B cell (primary cell): ENCODE measurements around the gene KIF17. TPM values are rescaled to one million over a fixed set of nuclear protein-coding genes. Genes with fewer than 3 reads are reported as not detected.
A peak's percentile ranks its signal among the peaks of the same experiment; 100 is the strongest.

Experiments used
- ATAC-seq: fragments of 200-7000 bp; cut with Tn5 transposase; one replicate; pipeline ENCODE4 v1.10.0; 2021; ENCODE audit warnings: low read depth, mild to moderate bottlenecking, moderate number of reproducible peaks, moderate library complexity
- CTCF ChIA-PET: fragments of 350-600 bp; sonication (Branson Sonifier 250); formaldehyde crosslinking; loops from one replicate; lab custom pipeline; 2021; ENCODE audit warnings: antibody characterized with exemption, inconsistent platforms; lab: Charles Lee
- POLR2A ChIA-PET: fragments of 350-600 bp; sonication (Branson Sonifier 250); formaldehyde crosslinking; loops from one replicate; lab custom pipeline; 2021; ENCODE audit warnings: antibody characterized with exemption; lab: Charles Lee
- DNase-seq: peaks from one replicate; pipeline ENCODE4 v3.0.0; 2013
- H2AFZ ChIP-seq: 2 replicates; pipeline ENCODE4 v1.6.1; 2012; ENCODE audit warnings: mild to moderate bottlenecking, low read depth, low read length; ENCODE audit not compliant: insufficient read depth, poor library complexity, severe bottlenecking
- H3K27ac ChIP-seq, 2 donors: 1 replicate in 1 of 2; 2 replicates in 1 of 2; pipeline ENCODE4 v1.5.1; 2012 to 2013; ENCODE audit warnings: low read length in 2 of 2, mild to moderate bottlenecking in 2 of 2, moderate library complexity in 1 of 2
- H3K27me3 ChIP-seq, 4 experiments: fragments of 200-600 bp in 1 of 4; sonication (generic) in 1 of 4; replicated peaks in 1 of 4; 1 replicate in 2 of 4; 2 replicates in 2 of 4; pipeline versions ENCODE4 v1.6.1 to v1.7.0; 2013 to 2016; ENCODE audit warnings: low read length in 3 of 4, mild to moderate bottlenecking in 2 of 4, mixed read lengths in 1 of 4, moderate library complexity in 1 of 4; ENCODE audit not compliant: insufficient read depth in 4 of 4, control insufficient read depth in 3 of 4; ENCODE audit errors: control extremely low read depth in 1 of 4
- H3K36me3 ChIP-seq, 2 experiments: replicated peaks in 1 of 2; 1 replicate in 1 of 2; 2 replicates in 1 of 2; pipeline versions ENCODE4 v1.6.1 to v1.7.1; 2013; ENCODE audit warnings: low read length in 1 of 2; ENCODE audit not compliant: insufficient read depth in 2 of 2, control insufficient read depth in 1 of 2; ENCODE audit errors: control extremely low read depth in 1 of 2, extremely low read depth in 1 of 2
- H3K4me1 ChIP-seq, 2 donors: fragments of 200-600 bp in 1 of 2; sonication (generic) in 1 of 2; 1 replicate in 1 of 2; 2 replicates in 1 of 2; pipeline versions ENCODE4 v1.5.1 to v1.6.1; 2013 to 2017; ENCODE audit warnings: low read length in 2 of 2; ENCODE audit not compliant: control insufficient read depth in 2 of 2, insufficient read depth in 2 of 2
- H3K4me2 ChIP-seq: replicated peaks from 2 replicates; pipeline ENCODE3; 2012; ENCODE audit warnings: mild to moderate bottlenecking, low read depth, low read length; ENCODE audit not compliant: poor library complexity, severe bottlenecking
- H3K4me3 ChIP-seq, 5 experiments: fragments of 200-600 bp in 1 of 5; sonication (generic) in 1 of 5; 1 replicate in 3 of 5; 2 replicates in 2 of 5; pipeline versions ENCODE4 v1.5.1 to v1.7.0; 2011 to 2016; ENCODE audit warnings: low read length in 4 of 5, mild to moderate bottlenecking in 4 of 5, low read depth in 2 of 5, control low read depth in 1 of 5, moderate library complexity in 1 of 5; ENCODE audit not compliant: insufficient read depth in 1 of 5; ENCODE audit errors: control extremely low read depth in 1 of 5, extremely low read depth in 1 of 5
- H3K79me2 ChIP-seq: fragments of 200-600 bp; sonication (generic); one replicate; pipeline ENCODE4 v1.6.0; 2016; ENCODE audit warnings: low read length; ENCODE audit not compliant: control insufficient read depth, insufficient read depth
- H3K9ac ChIP-seq: fragments of 200-600 bp; sonication (generic); 2 replicates; pipeline ENCODE4 v1.6.1; 2017; ENCODE audit warnings: mild to moderate bottlenecking, low read length, moderate library complexity
- H3K9me3 ChIP-seq, 3 donors: one replicate each; pipeline versions ENCODE4 v1.6.1 to v1.7.1; 2013; ENCODE audit warnings: low read length in 2 of 3; ENCODE audit not compliant: control insufficient read depth in 2 of 3, insufficient read depth in 1 of 3; ENCODE audit errors: control extremely low read depth in 1 of 3
- H4K20me1 ChIP-seq: 2 replicates; pipeline ENCODE4 v1.6.0; 2012; ENCODE audit warnings: mild to moderate bottlenecking, low read length; ENCODE audit not compliant: insufficient read depth, control insufficient read depth, poor library complexity, severe bottlenecking
- H3K27ac Mint-ChIP-seq: one replicate; pipeline ENCODE4 v1.8.0; 2021; ENCODE audit warnings: mixed read lengths
- H3K27me3 Mint-ChIP-seq: one replicate; pipeline ENCODE4 v1.8.0; 2021; ENCODE audit warnings: mixed read lengths
- H3K4me1 Mint-ChIP-seq: one replicate; pipeline ENCODE4 v1.8.0; 2021; ENCODE audit warnings: mixed read lengths
- H3K4me3 Mint-ChIP-seq: one replicate; pipeline ENCODE4 v1.8.0; 2021; ENCODE audit warnings: mixed read lengths
- H3K9me3 Mint-ChIP-seq: one replicate; pipeline ENCODE4 v1.8.0; 2022; ENCODE audit warnings: mixed read lengths; ENCODE audit not compliant: insufficient read depth
- CTCF ChIP-seq: fragments of 200-600 bp; IDR thresholded peaks from one replicate; pipeline ENCODE4 v1.8.0; 2022; ENCODE audit warnings: antibody characterized with exemption, mild to moderate bottlenecking
- EZH2 ChIP-seq: IDR thresholded peaks from 2 replicates; pipeline ENCODE4 v1.6.1; 2012; ENCODE audit warnings: borderline replicate concordance, low read depth, mild to moderate bottlenecking, moderate library complexity, low read length; ENCODE audit not compliant: insufficient read depth, poor library complexity, severe bottlenecking
- WGBS: methylation state at CpG from one replicate; pipeline ENCODE4 v1.1.5; 2013; ENCODE audit warnings: missing lambda C conversion rate; ENCODE audit not compliant: insufficient coverage; 5-methylcytosine and 5-hydroxymethylcytosine counted together
- intact Hi-C: fragments of 100-400 bp; cut with micrococcal nuclease; formaldehyde crosslinking; loops from one replicate; pipeline ENCODE4 v1.10.0; 2022
- polyA plus RNA-seq: library from polyadenylated mRNA; depleted of rRNA; stranded (reverse); fragments of >200 nt; gene quantifications from 2 replicates; pipeline ENCODE4 v1.2.3, GENCODE V29; 2012
- total RNA-seq, 2 donors: library from RNA; stranded (reverse); fragments of 120-200 nt in 1 of 2; gene quantifications; 1 replicate in 1 of 2; 2 replicates in 1 of 2; pipeline versions ENCODE4 v1.2.3 to v1.2.4, GENCODE V29; 2013 to 2022

Gene KIF17
- total and polyA plus RNA-seq, 2 donors (not counting 1 experiment from before 2014, with no cell fraction given), result not detected

DNA sequence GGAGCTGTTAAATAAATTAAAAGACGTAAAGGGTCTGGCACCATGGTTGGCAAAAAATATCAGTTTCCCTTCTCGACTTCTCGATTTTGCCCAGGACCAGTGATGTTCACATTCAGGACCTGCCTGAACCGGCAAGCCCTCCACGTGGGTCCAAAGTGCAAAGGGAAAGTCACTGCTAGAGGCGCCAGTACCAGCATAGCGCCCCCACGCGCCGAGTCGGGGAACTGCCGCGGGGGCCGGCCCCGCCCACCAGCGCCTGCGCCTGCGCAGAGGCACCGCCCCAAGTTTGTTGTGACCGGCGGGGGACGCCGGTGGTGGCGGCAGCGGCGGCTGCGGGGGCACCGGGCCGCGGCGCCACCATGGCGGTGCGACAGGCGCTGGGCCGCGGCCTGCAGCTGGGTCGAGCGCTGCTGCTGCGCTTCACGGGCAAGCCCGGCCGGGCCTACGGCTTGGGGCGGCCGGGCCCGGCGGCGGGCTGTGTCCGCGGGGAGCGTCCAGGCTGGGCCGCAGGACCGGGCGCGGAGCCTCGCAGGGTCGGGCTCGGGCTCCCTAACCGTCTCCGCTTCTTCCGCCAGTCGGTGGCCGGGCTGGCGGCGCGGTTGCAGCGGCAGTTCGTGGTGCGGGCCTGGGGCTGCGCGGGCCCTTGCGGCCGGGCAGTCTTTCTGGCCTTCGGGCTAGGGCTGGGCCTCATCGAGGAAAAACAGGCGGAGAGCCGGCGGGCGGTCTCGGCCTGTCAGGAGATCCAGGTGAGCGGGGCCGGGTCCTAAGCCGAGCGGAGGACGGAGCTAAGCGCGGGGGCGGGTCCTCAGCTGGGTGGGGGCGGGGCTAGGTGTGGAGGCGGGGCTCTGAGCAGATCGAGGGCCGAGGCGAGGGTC, 84.4 kb downstream of the KIF17 start, which contains the start of gene PINK1:
Gene PINK1, plus strand, starts transcription at position 269 of the 875 bp plus-strand sequence. Its CDS starts 91 bp downstream, at position 360.
- POLR2A ChIA-PET, result interaction anchor here (0.6 to 1.5 kb wide), 5 partner anchors 28 to 751 kb away, joined by 3 to 5 read pairs (median 3); partner anchors contain the start of genes DDOST, MUL1 and OTUD3
- peak; percentile 92 for ATAC-seq

More for the DNA sequence above, 84.4 kb downstream of the KIF17 start, which contains the start of gene PINK1:
- peak within 1 kb of the TSS; percentile 85 for H3K27ac Mint-ChIP-seq
- H3K4me3 Mint-ChIP-seq, result peak within 1 kb of the TSS; percentile 93
- Histone ChIP-seq H3K27me3 (no peaks in the 10 kb centered on the region), H3K4me2 (peak within 1 kb of the TSS; percentile 100), H3K4me3 (peak within 1 kb of the TSS; percentile 56 to 98 (median 90)), H3K27ac (peak within 1 kb of the TSS; percentile 48 to 59), H3K36me3 (peaks cover 0 to 2% of the 10 kb centered on the region in 2 experiments), H3K79me2 (no peaks in the 10 kb centered on the region), H3K9ac (peak within 1 kb of the TSS; percentile 69), H3K4me1 (peaks cover 8 to 16% of the 10 kb centered on the region in 2 donors), H3K9me3 (no peaks in the 10 kb centered on the region), H2AFZ (peak within 1 kb of the TSS; percentile 100), H4K20me1 (no peaks in the 10 kb centered on the region)
- CTCF ChIA-PET, result interaction anchor here (0.6 to 3.2 kb wide), 16 partner anchors 8 to 510 kb away, joined by 3 to 21 read pairs (median 4); partner anchors contain the start of genes DDOST and MUL1
- WGBS, result under 1% methylated on average over 84 of the region's 93 CpGs
- intact Hi-C loops, result loop anchor here (1.0 to 5.0 kb wide), 4 partner anchors 28 to 1819 kb away; partner anchors contain the start of genes DDOST and ZBTB40
- TF ChIP-seq CTCF (peak; percentile 97), EZH2 (no peak)
- H3K9me3 Mint-ChIP-seq, result peaks cover 3% of the 10 kb centered on the region
- H3K27me3 Mint-ChIP-seq, result no peaks in the 10 kb centered on the region
- peak; percentile 91 for DNase-seq
- peaks cover 14% of the 10 kb centered on the region for H3K4me1 Mint-ChIP-seq
